Thyroid gland (tissue), 4 donors: ENCODE data around the gene QSOX2. TPM values are rescaled to one million over a fixed set of nuclear protein-coding genes. Genes with fewer than 3 reads are reported as not detected.

Source experiments
- DNase-seq, 2 donors: peaks; one replicate each; pipeline ENCODE4 v3.0.0-alpha.2; 2019
- H3K27ac ChIP-seq, 3 donors: fragments of 200-600 bp; sonication (generic); 1 replicate in 2 of 3; 2 replicates in 1 of 3; pipeline ENCODE4 v1.5.1; 2016 to 2019; ENCODE audit warnings: mild to moderate bottlenecking in 1 of 3, moderate library complexity in 1 of 3
- H3K27me3 ChIP-seq: fragments of 200-600 bp; sonication (generic); one replicate; pipeline ENCODE4 v1.5.1; 2019
- H3K36me3 ChIP-seq, 2 donors: fragments of 200-600 bp; sonication (generic); one replicate each; pipeline ENCODE4 v1.5.1; 2016 to 2019
- H3K4me1 ChIP-seq, 2 donors: fragments of 200-600 bp; sonication (generic); one replicate each; pipeline ENCODE4 v1.5.1; 2017 to 2019
- H3K4me3 ChIP-seq, 3 donors: fragments of 200-600 bp; sonication (generic); replicated peaks in 1 of 3; 1 replicate in 2 of 3; 2 replicates in 1 of 3; pipeline ENCODE4 v1.5.1; 2016; ENCODE audit warnings: mild to moderate bottlenecking in 1 of 3
- H3K9me3 ChIP-seq: fragments of 200-600 bp; sonication (generic); one replicate; pipeline ENCODE4 v1.5.1; 2017
- CTCF ChIP-seq, 6 experiments: fragments of 200-600 bp in 3 of 6; fragments of 450-650 bp in 3 of 6; sonication (generic) in 3 of 6; IDR thresholded peaks; one replicate each; pipeline ENCODE4 v1.5.1; 2016 to 2019; ENCODE audit warnings: antibody characterized with exemption in 6 of 6, mild to moderate bottlenecking in 2 of 6, inconsistent platforms in 1 of 6, moderate library complexity in 1 of 6
- POLR2A ChIP-seq, 2 donors: fragments of 450-650 bp; IDR thresholded peaks; one replicate each; pipeline ENCODE4 v1.6.1; 2017; ENCODE audit warnings: antibody characterized with exemption in 2 of 2, mild to moderate bottlenecking in 2 of 2, moderate library complexity in 1 of 2
- WGBS, 2 donors: methylation state at CpG; one replicate each; pipeline ENCODE4 v1.1.5; 2017; 5-methylcytosine and 5-hydroxymethylcytosine counted together
- intact Hi-C: fragments of 100-400 bp; cut with DNase I; formaldehyde crosslinking; loops from one replicate; pipeline ENCODE4 v1.15.1; 2023
- total RNA-seq, 4 donors: library from RNA; depleted of rRNA; stranded (reverse); fragments of >200 nt; gene quantifications; one replicate each; pipeline ENCODE4 v1.2.3, GENCODE V29; 2016

The QSOX2 gene
- total RNA-seq, 4 donors from 2014 or later = 8.9 to 19.1 (median 11.2) TPM

DNA sequence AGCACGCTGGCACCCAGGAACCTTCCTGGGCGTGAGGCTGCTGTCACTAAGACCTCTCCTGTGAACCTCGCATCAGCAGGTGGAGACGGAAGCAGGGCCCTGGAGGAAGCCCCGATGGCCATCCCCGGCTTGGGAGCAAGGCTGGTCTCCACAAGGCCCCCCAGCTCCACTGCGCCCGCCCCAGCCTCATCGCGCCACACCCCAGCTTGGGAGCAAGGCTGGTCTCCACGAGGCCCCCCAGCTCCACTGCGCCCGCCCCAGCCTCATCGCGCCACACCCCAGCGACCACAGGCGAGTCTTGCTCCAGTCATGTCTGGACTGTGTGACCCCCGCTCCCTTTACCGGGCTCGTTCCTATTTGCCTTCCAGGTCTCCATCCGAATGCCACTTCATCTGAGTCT is 11.0 kb downstream of the QSOX2 start:
- DNase-seq = no peak
- TF ChIP-seq POLR2A (IDR thresholded peaks at IDR 0.05) = no peak
- no peaks in the 10 kb centered on the region for H3K27me3 ChIP-seq
- intact Hi-C loops = no loop called here
- H3K4me1 ChIP-seq = peaks cover 0 to 10% of the 10 kb centered on the region in 2 donors
- no peaks in the 10 kb centered on the region for H3K9me3 ChIP-seq
- no peak overlapping the region for H3K27ac ChIP-seq
- no peaks in the 10 kb centered on the region for H3K36me3 ChIP-seq
- H3K4me3 ChIP-seq = no peak overlapping the region
- WGBS, 2 donors = 95% methylated on average over 21 of the region's 21 CpGs

DNA sequence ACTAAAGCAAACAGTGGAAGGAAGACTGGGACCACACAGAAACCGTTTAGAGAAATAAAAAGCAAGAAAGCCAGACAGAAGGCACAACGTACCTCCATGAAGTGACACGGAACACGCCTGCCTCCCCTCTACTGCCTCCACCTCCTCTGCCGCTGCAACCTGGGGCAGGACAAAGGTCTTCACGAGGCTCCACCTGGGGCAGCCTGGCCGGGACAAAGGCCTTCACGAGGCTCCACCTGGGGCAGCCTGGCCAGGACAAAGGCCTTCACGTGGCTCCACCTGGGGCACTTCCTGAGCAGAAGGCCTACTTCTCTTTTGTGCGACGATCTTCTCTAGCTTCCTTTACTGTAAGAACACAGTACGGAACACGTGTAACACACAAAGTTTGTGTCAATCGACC is 11.7 kb downstream of the QSOX2 start:
- Histone ChIP-seq H3K36me3 (no peaks in the 10 kb centered on the region), H3K4me1 (peaks cover 0 to 2% of the 10 kb centered on the region in 2 donors), H3K4me3 (no peak overlapping the region), H3K27ac (no peak overlapping the region), H3K27me3 (no peaks in the 10 kb centered on the region), H3K9me3 (no peaks in the 10 kb centered on the region)
- no peak for DNase-seq
- WGBS, 2 donors = 91 to 94% methylated on average over 14 of the region's 14 CpGs
- TF ChIP-seq POLR2A (IDR thresholded peaks at IDR 0.05) (no peak), CTCF (IDR thresholded peaks at IDR 0.05) (no peak)
- intact Hi-C loops = no loop called here

- 83 to 85% methylated on average over 15 of the region's 15 CpGs for WGBS, 2 donors
- TF ChIP-seq POLR2A (IDR thresholded peaks at IDR 0.05) = no peak
- no peak for TF ChIP-seq CTCF (IDR thresholded peaks at IDR 0.05)
- Histone ChIP-seq H3K4me1 (no peaks in the 10 kb centered on the region), H3K36me3 (no peaks in the 10 kb centered on the region), H3K27me3 (no peaks in the 10 kb centered on the region), H3K4me3 (no peak overlapping the region), H3K27ac (no peak overlapping the region), H3K9me3 (no peaks in the 10 kb centered on the region)
- no peak for DNase-seq
- intact Hi-C loops = no loop called here
Observed at GRCh38 chr9:136233411-136233810, 12.2 kb downstream of the QSOX2 start.

- no peaks in the 10 kb centered on the region for H3K27me3 ChIP-seq
- TF ChIP-seq POLR2A (IDR thresholded peaks at IDR 0.05) = no peak
- intact Hi-C loops = no loop called here
- H3K36me3 ChIP-seq = no peaks in the 10 kb centered on the region
- no peak overlapping the region for H3K4me3 ChIP-seq
- H3K4me1 ChIP-seq = no peaks in the 10 kb centered on the region
- WGBS, 2 donors = 82 to 85% methylated on average over 10 of the region's 10 CpGs
- no peaks in the 10 kb centered on the region for H3K9me3 ChIP-seq
- DNase-seq = no peak
- no peak overlapping the region for H3K27ac ChIP-seq
Observed at GRCh38 chr9:136232969-136233368, 12.6 kb downstream of the QSOX2 start.

GRCh38 chr9:136231478-136232297 is 13.9 kb downstream of the QSOX2 start:
- TF ChIP-seq POLR2A (IDR thresholded peaks at IDR 0.05) (no peak), CTCF (IDR thresholded peaks at IDR 0.05) (no peak)
- Histone ChIP-seq H3K9me3 (no peaks in the 10 kb centered on the region), H3K4me1 (no peaks in the 10 kb centered on the region), H3K4me3 (no peak overlapping the region), H3K27me3 (no peaks in the 10 kb centered on the region), H3K27ac (no peak overlapping the region), H3K36me3 (no peaks in the 10 kb centered on the region)
- 82 to 90% methylated on average over 31 of the region's 31 CpGs for WGBS, 2 donors
- no peak for DNase-seq
- intact Hi-C loops = no loop called here

DNA sequence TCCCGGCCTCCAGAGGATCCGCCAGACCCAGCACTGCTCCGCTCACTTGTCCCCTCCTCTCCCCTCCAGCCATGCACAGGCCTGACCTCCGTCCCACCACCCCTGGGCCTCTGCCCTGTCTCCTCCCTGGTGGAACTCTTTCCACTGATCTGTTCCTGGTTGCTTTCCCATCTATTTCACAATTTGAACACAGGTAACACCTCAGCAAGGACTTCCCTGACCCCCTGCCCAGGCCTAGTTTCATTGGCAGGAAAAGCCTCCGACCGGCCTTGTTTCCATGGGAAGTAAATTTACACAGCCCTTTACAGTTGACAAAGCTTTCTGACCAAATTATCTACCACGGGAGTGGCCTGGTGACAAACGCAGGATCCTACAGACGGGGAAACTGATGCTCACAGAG is 14.8 kb downstream of the QSOX2 start:
- H3K9me3 ChIP-seq = no peaks in the 10 kb centered on the region
- TF ChIP-seq POLR2A (IDR thresholded peaks at IDR 0.05) = no peak
- no peak for TF ChIP-seq CTCF (IDR thresholded peaks at IDR 0.05)
- H3K4me1 ChIP-seq = no peaks in the 10 kb centered on the region
- no peak overlapping the region for H3K4me3 ChIP-seq
- no peak for DNase-seq
- H3K27ac ChIP-seq = no peak overlapping the region
- no peaks in the 10 kb centered on the region for H3K36me3 ChIP-seq
- intact Hi-C loops = no loop called here
- WGBS, 2 donors = 95 to 98% methylated on average over 9 of the region's 9 CpGs
- no peaks in the 10 kb centered on the region for H3K27me3 ChIP-seq
